HepG2 (cell line): ENCODE measurements around the gene POLR2H. TPM values are rescaled to one million over a fixed set of nuclear protein-coding genes. Genes with fewer than 3 reads are reported as not detected.

Source experiments
- CBFB ChIP-seq: sonication (generic); formaldehyde crosslinking; IDR thresholded peaks from 2 replicates; pipeline ENCODE4 v1.4.0; 2020; ENCODE audit warnings: missing genetic modification reagents
- CENPX ChIP-seq: sonication (generic); formaldehyde crosslinking; IDR thresholded peaks from 2 replicates; pipeline ENCODE4 v1.9.0; 2021; ENCODE audit warnings: mild to moderate bottlenecking, missing genetic modification reagents, moderate library complexity
- CERS6 ChIP-seq: sonication (generic); formaldehyde crosslinking; IDR thresholded peaks from 2 replicates; pipeline ENCODE4 v1.5.0; 2020; ENCODE audit warnings: missing genetic modification reagents
- EP300 ChIP-seq, 3 experiments: sonication (generic) in 1 of 3; formaldehyde crosslinking in 1 of 3; IDR thresholded peaks; 2 replicates each; pipeline versions ENCODE4 v1.5.1 to v1.6.1; 2011 to 2020; ENCODE audit warnings: low read depth in 2 of 3, low read length in 2 of 3, borderline replicate concordance in 1 of 3, improper control_type of control experiment in 1 of 3, mild to moderate bottlenecking in 1 of 3, missing genetic modification reagents in 1 of 3, moderate library complexity in 1 of 3
- GABPB1 ChIP-seq: IDR thresholded peaks from 2 replicates; pipeline ENCODE4 v1.6.1; 2016; ENCODE audit warnings: mild to moderate bottlenecking, missing genetic modification reagents, moderate library complexity, missing compliant biosample characterization
- IRF9 ChIP-seq: sonication (generic); formaldehyde crosslinking; IDR thresholded peaks from 2 replicates; pipeline ENCODE4 v1.8.0; 2022; ENCODE audit warnings: missing genetic modification reagents, mild to moderate bottlenecking, borderline replicate concordance
- MTERF4 ChIP-seq: sonication (generic); formaldehyde crosslinking; IDR thresholded peaks from 2 replicates; pipeline ENCODE4 v1.8.0; 2023; ENCODE audit warnings: mild to moderate bottlenecking, missing genetic modification reagents
- PAXIP1 ChIP-seq: sonication (generic); formaldehyde crosslinking; conservative IDR thresholded peaks from 2 replicates; pipeline ENCODE4 v1.4.0; 2020; ENCODE audit warnings: mild to moderate bottlenecking, missing genetic modification reagents, moderate library complexity
- PHF5A ChIP-seq: IDR thresholded peaks from one replicate; pipeline ENCODE4 v1.6.1; 2018; ENCODE audit warnings: low read depth, missing genetic modification reagents; ENCODE audit not compliant: unreplicated experiment
- PITX1 ChIP-seq: sonication (generic); formaldehyde crosslinking; IDR thresholded peaks from 2 replicates; pipeline ENCODE4 v1.5.1; 2020; ENCODE audit warnings: mild to moderate bottlenecking, missing genetic modification reagents
- POLR2A ChIP-seq, 2 experiments: IDR thresholded peaks; 2 replicates each; pipeline ENCODE4 v1.6.1; 2011; ENCODE audit warnings: low read depth in 2 of 2, low read length in 2 of 2, mild to moderate bottlenecking in 1 of 2, moderate library complexity in 1 of 2; ENCODE audit not compliant: insufficient read depth in 1 of 2
- SNAI1 ChIP-seq: sonication (generic); formaldehyde crosslinking; IDR thresholded peaks from 2 replicates; pipeline ENCODE4 v1.5.0; 2020; ENCODE audit warnings: mild to moderate bottlenecking, missing genetic modification reagents, borderline replicate concordance
- SRSF1 ChIP-seq: fragments of 200-400 bp; formaldehyde crosslinking; optimal IDR thresholded peaks from 2 replicates; pipeline ENCODE3; 2017; ENCODE audit warnings: mild to moderate bottlenecking, low read depth, low read length, moderate library complexity
- TMF1 ChIP-seq: sonication (generic); formaldehyde crosslinking; IDR thresholded peaks from 2 replicates; pipeline ENCODE4 v1.8.1; 2022; ENCODE audit warnings: low read depth, missing genetic modification reagents
- ZBTB3 ChIP-seq: sonication (generic); formaldehyde crosslinking; IDR thresholded peaks from 2 replicates; pipeline ENCODE4 v1.4.0; 2020; ENCODE audit warnings: low read depth, mild to moderate bottlenecking, moderate library complexity, missing genetic modification reagents, borderline replicate concordance
- ZMAT3 ChIP-seq: sonication (generic); formaldehyde crosslinking; conservative IDR thresholded peaks from 2 replicates; pipeline ENCODE4 v1.7.0; 2021; ENCODE audit warnings: missing genetic modification reagents
- ZNF546 ChIP-seq: sonication (generic); formaldehyde crosslinking; conservative IDR thresholded peaks from 2 replicates; pipeline ENCODE4 v1.8.1; 2023; ENCODE audit warnings: mild to moderate bottlenecking, missing genetic modification reagents
- ZNF556 ChIP-seq: sonication (generic); formaldehyde crosslinking; IDR thresholded peaks from 2 replicates; pipeline ENCODE4 v1.4.0; 2020; ENCODE audit warnings: mild to moderate bottlenecking, missing genetic modification reagents, borderline replicate concordance
- ZNF670 ChIP-seq: sonication (generic); formaldehyde crosslinking; IDR thresholded peaks from 2 replicates; pipeline ENCODE4 v1.8.0; 2022; ENCODE audit warnings: mild to moderate bottlenecking, missing genetic modification reagents, borderline replicate concordance
- ZNF790 ChIP-seq: sonication (generic); formaldehyde crosslinking; IDR thresholded peaks from 2 replicates; pipeline ENCODE4 v1.8.0; 2022; ENCODE audit warnings: missing genetic modification reagents, mild to moderate bottlenecking, borderline replicate concordance
- ZNF850 ChIP-seq: sonication (generic); formaldehyde crosslinking; conservative IDR thresholded peaks from 2 replicates; pipeline ENCODE4 v1.9.0; 2021; ENCODE audit warnings: mild to moderate bottlenecking, missing genetic modification reagents
- polyA plus RNA-seq, 8 experiments: library from polyadenylated mRNA; depleted of rRNA in 3 of 8; stranded (reverse) in 7 of 8; unstranded in 1 of 8; fragments of >200 nt; fragmentation: Illumina TruSeq in 4 of 8; extraction: Trizol in 4 of 8; gene quantifications; 2 replicates each; pipeline versions ENCODE4 v1.2.1 to v1.2.3, GENCODE V29; 2011 to 2016; ENCODE audit warnings: low read depth in 4 of 8, missing spikeins in 1 of 8, mixed read lengths in 1 of 8; ENCODE audit not compliant: insufficient read depth in 1 of 8
- total RNA-seq, 5 experiments: library from RNA; depleted of rRNA; stranded (reverse); fragments of >200 nt; fragmentation: Illumina TruSeq; extraction: Trizol; gene quantifications; 2 replicates each; pipeline ENCODE4 v1.2.3, GENCODE V29; 2016; ENCODE audit warnings: low read depth in 1 of 5

The POLR2H gene
- total and polyA plus RNA-seq, 2 of the 13 experiments (the other 11 are each of a cell fraction or from before 2014, with no cell fraction given): 118 to 194 TPM

GRCh38 chr3:184335661-184336546 lies 25.6 kb upstream of the POLR2H start (continued):
- no peak; the same call in 1 of the 2 replicates for TF ChIP-seq PAXIP1 (CRISPR knock-in tag)
- peak; percentile 69; the same call in 1 of the 2 replicates for TF ChIP-seq IRF9 (CRISPR knock-in tag)
- TF ChIP-seq SNAI1 (CRISPR knock-in tag): peak; percentile 68; the same call in 1 of the 2 replicates
- TF ChIP-seq ZNF850: peak; percentile 44; the same call in 1 of the 2 replicates
- TF ChIP-seq CENPX (CRISPR knock-in tag): no peak
- TF ChIP-seq MTERF4 (CRISPR knock-in tag): 0 out of 2 replicates have a peak, but pooled peaks have one; percentile 60
- TF ChIP-seq SRSF1: peak; percentile 69
- TF ChIP-seq CBFB: no peak
- peak; percentile 79; the same call in 1 of the 2 replicates for TF ChIP-seq ZNF670 (CRISPR knock-in tag)
- peak; percentile 18 to 67; a peak in 3 of 4 replicates for TF ChIP-seq POLR2A (IDR thresholded peaks at IDR 0.05; ENCODE audit: insufficient read depth in 1 of 2, low read depth in 2 of 2, low read length in 2 of 2)
- peak; percentile 76 for TF ChIP-seq PHF5A (CRISPR knock-in tag)
- TF ChIP-seq ZNF556 (CRISPR knock-in tag): 0 out of 2 replicates have a peak, but pooled peaks have one; percentile 12
- TF ChIP-seq CERS6: no peak
- no peak; a peak in 1 of 4 replicates for TF ChIP-seq EP300 (IDR thresholded peaks at IDR 0.05; ENCODE audit: low read depth in 2 of 2, low read length in 2 of 2)
- no peak; the same call in 1 of the 2 replicates for TF ChIP-seq EP300 (CRISPR knock-in tag; IDR thresholded peaks at IDR 0.05; ENCODE audit: borderline replicate concordance)
- TF ChIP-seq GABPB1: peak; percentile 82; the same call in 1 of the 2 replicates
- 0 out of 2 replicates have a peak, but pooled peaks have one; percentile 28 for TF ChIP-seq ZNF790
- TF ChIP-seq ZMAT3 (CRISPR knock-in tag): peak; percentile 56; the same call in 1 of the 2 replicates
- peak; percentile 27; the same call in 1 of the 2 replicates for TF ChIP-seq TMF1
- TF ChIP-seq PITX1 (CRISPR knock-in tag): 0 out of 2 replicates have a peak, but pooled peaks have one; percentile 9
- 0 out of 2 replicates have a peak, but pooled peaks have one; percentile 61 for TF ChIP-seq ZNF546 (CRISPR knock-in tag)
- TF ChIP-seq ZBTB3 (CRISPR knock-in tag): 0 out of 2 replicates have a peak, but pooled peaks have one; percentile 50
